ENCODE results near the gene CCDC149. TPM values are rescaled to one million over a fixed set of nuclear protein-coding genes. Genes with fewer than 3 reads are reported as not detected.

The CCDC149 gene
- total and polyA plus RNA-seq, 2 of the 13 experiments (the other 11 are each of a cell fraction or from before 2014, with no cell fraction given) = 0.44 to 0.95 TPM

DNA sequence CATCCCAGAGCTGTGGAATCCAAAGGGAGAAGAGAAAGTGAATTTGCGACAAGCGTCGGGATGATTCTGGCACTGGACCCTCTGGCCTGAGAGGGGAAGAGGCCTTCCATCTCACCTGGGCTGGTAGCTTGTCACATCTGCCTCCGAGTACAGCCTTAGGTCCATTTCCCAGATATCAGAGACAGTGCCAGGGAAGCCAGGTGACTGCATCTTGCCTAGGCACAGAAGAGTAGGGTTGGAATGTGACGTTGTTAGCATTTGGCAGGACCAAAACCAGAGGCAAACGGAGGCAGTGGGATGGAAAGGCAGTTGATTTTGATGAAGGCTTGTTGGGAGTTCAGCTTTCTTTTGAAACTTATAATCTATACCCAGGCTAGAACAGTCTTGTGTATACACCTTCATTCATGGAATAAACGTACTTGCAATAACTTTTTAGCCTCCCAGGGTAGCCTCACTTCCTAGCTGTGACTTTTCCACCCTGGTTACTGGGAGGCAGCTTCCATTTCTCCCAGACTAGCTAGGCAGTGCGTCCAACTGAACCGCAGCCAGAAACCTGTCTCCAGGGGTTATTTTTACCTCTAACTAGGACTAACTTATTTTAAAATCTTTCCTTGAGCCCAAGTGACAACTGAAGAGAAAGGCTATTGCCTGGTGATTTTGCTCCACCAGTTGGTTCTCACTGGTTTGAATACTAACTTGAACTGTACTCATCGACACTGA is 111.5 kb downstream of the CCDC149 start:
- H3K36me3 ChIP-seq (replicated peaks in 1 of 2; ENCODE audit: control insufficient read depth in 1 of 2, insufficient read depth in 2 of 2, low read length in 2 of 2) = no peaks in the 10 kb centered on the region
- in situ Hi-C loops (cut with HindIII; ENCODE audit: extremely low pct_ligation_motif_present, low pct_unique_long_range_greater_than_20kb) = no loop called here
- POLR2A ChIA-PET = no interaction called here
- TF ChIP-seq REXO4 (CRISPR knock-in tag; IDR thresholded peaks at IDR 0.05; ENCODE audit: borderline replicate concordance) (no peak), IRF9 (CRISPR knock-in tag; IDR thresholded peaks at IDR 0.05; ENCODE audit: borderline replicate concordance) (no peak), ZNF619 (CRISPR knock-in tag; IDR thresholded peaks at IDR 0.05) (no peak), ZBTB8A (CRISPR knock-in tag; IDR thresholded peaks at IDR 0.05; ENCODE audit: borderline replicate concordance, low read depth) (no peak), ZNF766 (CRISPR knock-in tag; IDR thresholded peaks at IDR 0.05; ENCODE audit: borderline replicate concordance) (no peak), MLLT10 (CRISPR knock-in tag; IDR thresholded peaks at IDR 0.05) (no peak)
- TF ChIP-seq, protein P1, sequence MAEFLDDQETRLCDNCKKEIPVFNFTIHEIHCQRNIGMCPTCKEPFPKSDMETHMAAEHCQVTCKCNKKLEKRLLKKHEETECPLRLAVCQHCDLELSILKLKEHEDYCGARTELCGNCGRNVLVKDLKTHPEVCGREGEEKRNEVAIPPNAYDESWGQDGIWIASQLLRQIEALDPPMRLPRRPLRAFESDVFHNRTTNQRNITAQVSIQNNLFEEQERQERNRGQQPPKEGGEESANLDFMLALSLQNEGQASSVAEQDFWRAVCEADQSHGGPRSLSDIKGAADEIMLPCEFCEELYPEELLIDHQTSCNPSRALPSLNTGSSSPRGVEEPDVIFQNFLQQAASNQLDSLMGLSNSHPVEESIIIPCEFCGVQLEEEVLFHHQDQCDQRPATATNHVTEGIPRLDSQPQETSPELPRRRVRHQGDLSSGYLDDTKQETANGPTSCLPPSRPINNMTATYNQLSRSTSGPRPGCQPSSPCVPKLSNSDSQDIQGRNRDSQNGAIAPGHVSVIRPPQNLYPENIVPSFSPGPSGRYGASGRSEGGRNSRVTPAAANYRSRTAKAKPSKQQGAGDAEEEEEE (CRISPR knock-in tag; IDR thresholded peaks at IDR 0.05; ENCODE audit: borderline replicate concordance) = no peak
- no peak overlapping the region for H3K4me2 ChIP-seq (ENCODE audit: low read depth, low read length)
- no peak overlapping the region for H2AFZ ChIP-seq (ENCODE audit: low read length)
- H3K4me3 ChIP-seq (replicated peaks in 1 of 3; ENCODE audit: insufficient read depth in 1 of 3, low read depth in 2 of 3, low read length in 3 of 3) = no peak overlapping the region
- WGBS (ENCODE audit: low lambda C conversion rate) = 27% methylated on average over 10 of the region's 10 CpGs
- peaks cover 0 to 20% of the 10 kb centered on the region in 2 experiments; a peak in 2 of 5 replicates for H3K27me3 ChIP-seq (ENCODE audit: control insufficient read depth in 1 of 2, insufficient read depth in 2 of 2, low read length in 2 of 2)
- H3K9me3 ChIP-seq (ENCODE audit: low read length) = no peaks in the 10 kb centered on the region
- ATAC-seq = no peak
- no peak for DNase-seq (ENCODE audit: low spot score)
- no peaks in the 10 kb centered on the region for H3K4me1 ChIP-seq (ENCODE audit: insufficient read depth, low read length)
- FAIRE-seq = no peak
- no peaks in the 10 kb centered on the region for H4K20me1 ChIP-seq (ENCODE audit: insufficient read depth, low read length)
- CTCF ChIA-PET (ENCODE audit: low intra/inter-chr PET ratio, low total read pairs) = no interaction called here
- no peaks in the 10 kb centered on the region for H3K79me2 ChIP-seq (ENCODE audit: insufficient read depth, low read length)
- no TSS peak for BruUV-seq (replicated peaks)
- H3K27ac ChIP-seq (ENCODE audit: extremely low read length, insufficient read depth, low read length) = no peak overlapping the region
- no peak overlapping the region for H3K9ac ChIP-seq (ENCODE audit: insufficient read depth, low read depth, low read length)
- intact Hi-C loops (cut with micrococcal nuclease; ENCODE audit: unreplicated experiment) = no loop called here

All from HepG2 (cell line).